Duodenal mucosa (tissue), 2 donors: ENCODE results near the gene TMEM101.
"Not testable (repeated sequence)": the region's sequence is repeated elsewhere in the genome, so short reads cannot be mapped to it uniquely, and the experiment has no call there.

Source experiments
- H3K27ac ChIP-seq: one replicate; pipeline ENCODE4 v1.7.0; 2013; ENCODE audit warnings: low read depth, low read length
- H3K27me3 ChIP-seq, 2 donors: one replicate each; pipeline ENCODE4 v1.7.0; 2013; ENCODE audit warnings: low read length in 2 of 2, control low read depth in 1 of 2; ENCODE audit not compliant: insufficient read depth in 2 of 2, control insufficient read depth in 1 of 2
- H3K36me3 ChIP-seq, 2 donors: one replicate each; pipeline ENCODE4 v1.7.0; 2013; ENCODE audit warnings: low read length in 2 of 2, control low read depth in 1 of 2; ENCODE audit not compliant: insufficient read depth in 2 of 2, control insufficient read depth in 1 of 2
- H3K4me1 ChIP-seq, 2 donors: one replicate each; pipeline ENCODE4 v1.7.0; 2013; ENCODE audit warnings: low read length in 2 of 2, control low read depth in 1 of 2; ENCODE audit not compliant: insufficient read depth in 2 of 2, control insufficient read depth in 1 of 2
- H3K4me3 ChIP-seq, 2 donors: one replicate each; pipeline ENCODE4 v1.7.0; 2013; ENCODE audit warnings: low read length in 2 of 2, low read depth in 1 of 2
- H3K9ac ChIP-seq, 2 donors: one replicate each; pipeline ENCODE4 v1.7.0; 2013; ENCODE audit warnings: low read length in 2 of 2, low read depth in 1 of 2
- H3K9me3 ChIP-seq, 2 donors: one replicate each; pipeline ENCODE4 v1.7.0; 2013; ENCODE audit warnings: low read length in 2 of 2, control low read depth in 1 of 2; ENCODE audit not compliant: control insufficient read depth in 1 of 2

The TMEM101 gene

GRCh38 chr17:43976963-43977837 lies 37.6 kb downstream of the TMEM101 start:
- Histone ChIP-seq H3K4me3 (no peak overlapping the region), H3K27me3 (peaks cover 21 to 22% of the 10 kb centered on the region in 2 donors), H3K9me3 (no peaks in the 10 kb centered on the region), H3K27ac (no peak overlapping the region), H3K36me3 (no peaks in the 10 kb centered on the region), H3K4me1 (no peaks in the 10 kb centered on the region), H3K9ac (no peak overlapping the region)

- H3K9me3 ChIP-seq, result no peaks in the 10 kb centered on the region
- peaks cover 11 to 14% of the 10 kb centered on the region in 2 donors for H3K27me3 ChIP-seq
- no peak overlapping the region for H3K9ac ChIP-seq
- no peaks in the 10 kb centered on the region for H3K36me3 ChIP-seq
- H3K4me1 ChIP-seq, result no peaks in the 10 kb centered on the region
- H3K4me3 ChIP-seq, result no peak overlapping the region
- H3K27ac ChIP-seq, result no peak overlapping the region
Measured at GRCh38 chr17:43975898-43976297, 38.9 kb downstream of the TMEM101 start.

- H3K9me3 ChIP-seq, result no peaks in the 10 kb centered on the region
- H3K27me3 ChIP-seq, result peaks cover 11 to 14% of the 10 kb centered on the region in 2 donors
Measured at GRCh38 chr17:43974382-43975266, 40.1 kb downstream of the TMEM101 start.

GRCh38 chr17:43972444-43973212 lies 42.1 kb downstream of the TMEM101 start:
- not testable (repeated sequence) for H3K9ac ChIP-seq, H3K27ac ChIP-seq, H3K36me3 ChIP-seq, H3K9me3 ChIP-seq, H3K4me1 ChIP-seq, H3K4me3 ChIP-seq
- peaks cover 7 to 11% of the 10 kb centered on the region in 2 donors for H3K27me3 ChIP-seq

More at GRCh38 chr17:43974382-43975266, 40.1 kb downstream of the TMEM101 start:
- Histone ChIP-seq H3K36me3 (no peaks in the 10 kb centered on the region), H3K4me1 (no peaks in the 10 kb centered on the region), H3K4me3 (no peak overlapping the region), H3K27ac (no peak overlapping the region), H3K9ac (no peak overlapping the region)

DNA sequence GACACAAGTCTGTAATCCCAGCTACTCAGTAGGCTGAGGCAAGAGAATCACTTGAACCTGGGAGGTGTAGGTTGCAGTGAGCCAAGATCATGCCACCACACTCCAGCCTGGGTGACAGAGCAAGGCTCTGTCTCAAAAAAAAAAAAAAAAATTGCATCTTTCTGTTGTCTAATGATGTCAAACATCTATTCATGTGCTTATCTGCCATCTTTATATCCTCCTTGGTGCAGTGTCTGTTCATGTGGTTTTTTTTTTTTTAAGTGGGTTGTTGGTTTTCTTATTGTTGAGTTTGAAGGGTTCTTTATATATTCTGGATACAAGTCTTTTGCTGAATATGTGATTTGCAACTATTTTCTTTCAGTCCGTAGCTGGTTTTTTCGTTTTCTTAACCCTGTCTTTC lies 43.3 kb downstream of the TMEM101 start:
- not testable (repeated sequence) for H3K4me3 ChIP-seq, H3K9me3 ChIP-seq, H3K27ac ChIP-seq, H3K36me3 ChIP-seq, H3K4me1 ChIP-seq, H3K9ac ChIP-seq
- peaks cover 4 to 11% of the 10 kb centered on the region in 2 donors for H3K27me3 ChIP-seq

DNA sequence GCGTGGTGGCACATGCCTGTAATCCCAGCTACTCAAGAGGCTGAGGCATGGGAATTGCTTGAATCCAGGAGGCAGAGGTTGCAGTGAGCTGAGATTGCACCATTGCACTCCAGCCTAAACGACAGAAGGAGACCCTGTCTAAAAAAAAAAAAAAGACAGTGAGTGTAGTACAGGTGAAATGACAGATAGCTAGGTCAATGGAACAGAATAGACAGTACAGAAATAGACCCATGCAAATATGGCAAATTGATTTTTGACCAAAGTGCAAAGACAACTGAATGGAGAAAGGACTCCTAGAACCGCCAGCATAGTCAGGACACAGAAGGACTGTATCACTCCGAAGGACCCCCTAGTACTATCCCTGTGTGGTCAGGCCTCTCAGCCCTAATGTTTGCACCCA lies 44.4 kb downstream of the TMEM101 start:
- Histone ChIP-seq H3K27ac (no peak overlapping the region), H3K9ac (no peak overlapping the region), H3K27me3 (peaks cover 4 to 11% of the 10 kb centered on the region in 2 donors), H3K4me3 (no peak overlapping the region), H3K36me3 (no peaks in the 10 kb centered on the region), H3K4me1 (no peaks in the 10 kb centered on the region), H3K9me3 (no peaks in the 10 kb centered on the region)

- Histone ChIP-seq H3K4me1 (no peaks in the 10 kb centered on the region), H3K4me3 (no peak overlapping the region), H3K27me3 (peaks cover 0 to 5% of the 10 kb centered on the region in 2 donors), H3K9ac (no peak overlapping the region), H3K9me3 (no peaks in the 10 kb centered on the region), H3K36me3 (no peaks in the 10 kb centered on the region), H3K27ac (no peak overlapping the region)
Measured at GRCh38 chr17:43967251-43967875, 47.4 kb downstream of the TMEM101 start.

DNA sequence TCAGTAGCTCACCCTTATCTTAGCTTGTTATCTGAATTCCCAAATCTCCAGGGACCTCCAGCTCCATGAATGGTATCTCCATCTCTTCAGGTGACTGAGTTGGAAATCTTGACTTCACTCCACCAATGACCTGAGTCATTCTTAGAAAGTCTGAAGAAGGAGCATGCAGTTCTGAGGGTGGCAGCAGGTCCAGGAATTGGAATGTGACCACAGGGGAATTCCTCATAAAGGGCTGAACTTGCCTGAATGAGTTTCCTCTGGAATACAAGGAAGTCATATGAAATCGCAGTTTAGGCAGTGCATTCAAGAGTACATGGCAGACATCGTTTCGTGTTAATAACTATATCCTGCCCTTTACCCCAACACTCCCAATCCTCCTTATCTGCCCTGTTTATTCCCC lies 48.5 kb downstream of the TMEM101 start:
- Histone ChIP-seq H3K4me1 (no peaks in the 10 kb centered on the region), H3K36me3 (no peaks in the 10 kb centered on the region), H3K9me3 (no peaks in the 10 kb centered on the region), H3K4me3 (no peak overlapping the region), H3K27me3 (peaks cover 0 to 12% of the 10 kb centered on the region in 2 donors), H3K27ac (no peak overlapping the region), H3K9ac (no peak overlapping the region)

DNA sequence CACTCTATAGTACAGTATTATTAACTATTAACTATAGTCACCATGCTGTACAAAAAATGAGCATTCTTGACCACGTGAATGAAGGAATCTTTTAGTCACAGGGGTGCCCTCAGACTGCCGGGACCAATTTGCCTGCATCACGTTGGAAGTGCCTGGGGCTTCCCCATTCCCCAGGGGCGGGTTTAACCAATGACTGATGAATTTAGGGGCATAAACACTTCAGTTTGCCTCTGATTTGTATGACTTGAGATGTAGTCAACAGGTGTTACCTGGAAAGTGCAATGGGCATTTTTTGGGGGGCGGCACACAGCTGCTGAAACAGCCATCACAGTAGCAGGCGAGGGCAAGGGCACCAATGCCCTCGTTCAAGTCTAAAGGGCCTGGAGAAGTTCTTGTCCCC lies 52.3 kb downstream of the TMEM101 start:
- H3K4me1 ChIP-seq, result no peaks in the 10 kb centered on the region
- H3K9ac ChIP-seq, result no peak overlapping the region
- no peak overlapping the region for H3K27ac ChIP-seq
- H3K4me3 ChIP-seq, result no peak overlapping the region
- H3K9me3 ChIP-seq, result no peaks in the 10 kb centered on the region
- peaks cover 0 to 12% of the 10 kb centered on the region in 2 donors for H3K27me3 ChIP-seq
- no peaks in the 10 kb centered on the region for H3K36me3 ChIP-seq
